Activated naive CD8-positive, alpha-beta T cell treated with anti-CD3 and anti-CD28 coated beads, Interleukin-2, amount 50 U/mL, for 24 hours (primary cell): ENCODE results near the gene NPEPPS.

Experiments used
- ATAC-seq: fragments of 150-1000 bp; cut with Tn5 transposase; one replicate; pipeline ENCODE4 v1.10.0; 2021
- DNase-seq: peaks from one replicate; pipeline ENCODE4 v3.0.0; 2021
- H3K27ac Mint-ChIP-seq: one replicate; pipeline ENCODE4 v1.8.0; 2021; ENCODE audit warnings: mild to moderate bottlenecking, mixed read lengths
- H3K27me3 Mint-ChIP-seq: one replicate; pipeline ENCODE4 v1.8.0; 2021; ENCODE audit warnings: mixed read lengths
- H3K36me3 Mint-ChIP-seq: one replicate; pipeline ENCODE4 v1.8.0; 2021; ENCODE audit warnings: low read depth, mixed read lengths
- H3K4me1 Mint-ChIP-seq: one replicate; pipeline ENCODE4 v1.8.0; 2021; ENCODE audit warnings: mixed read lengths
- H3K4me3 Mint-ChIP-seq: one replicate; pipeline ENCODE4 v1.8.0; 2021; ENCODE audit warnings: mild to moderate bottlenecking, moderate library complexity, mixed read lengths
- H3K9me3 Mint-ChIP-seq: one replicate; pipeline ENCODE4 v1.8.0; 2021; ENCODE audit warnings: mixed read lengths

The NPEPPS gene

GRCh38 chr17:47605011-47605410 is 74.1 kb downstream of the NPEPPS start:
- H3K27me3 Mint-ChIP-seq, result no peaks in the 10 kb centered on the region
- no peaks in the 10 kb centered on the region for H3K4me1 Mint-ChIP-seq
- no peak overlapping the region for H3K4me3 Mint-ChIP-seq
- no peaks in the 10 kb centered on the region for H3K9me3 Mint-ChIP-seq
- H3K36me3 Mint-ChIP-seq, result peaks cover 44% of the 10 kb centered on the region
- ATAC-seq (no peak), DNase-seq (no peak)
- no peak overlapping the region for H3K27ac Mint-ChIP-seq

- no peak overlapping the region for H3K27ac Mint-ChIP-seq
- H3K4me1 Mint-ChIP-seq, result no peaks in the 10 kb centered on the region
- no peak overlapping the region for H3K4me3 Mint-ChIP-seq
- no peak for DNase-seq
- H3K27me3 Mint-ChIP-seq, result no peaks in the 10 kb centered on the region
- ATAC-seq, result no peak
- H3K9me3 Mint-ChIP-seq, result no peaks in the 10 kb centered on the region
- peaks cover 32% of the 10 kb centered on the region for H3K36me3 Mint-ChIP-seq
Measured at GRCh38 chr17:47607481-47607880, 76.6 kb downstream of the NPEPPS start.

GRCh38 chr17:47611372-47612350 is 80.8 kb downstream of the NPEPPS start:
- H3K27ac Mint-ChIP-seq, result peak overlapping the region; percentile 43
- ATAC-seq (no peak), DNase-seq (no peak)
- no peaks in the 10 kb centered on the region for H3K9me3 Mint-ChIP-seq
- H3K36me3 Mint-ChIP-seq, result peaks cover 32% of the 10 kb centered on the region
- H3K27me3 Mint-ChIP-seq, result no peaks in the 10 kb centered on the region
- no peak overlapping the region for H3K4me3 Mint-ChIP-seq
- H3K4me1 Mint-ChIP-seq, result no peaks in the 10 kb centered on the region

GRCh38 chr17:47615766-47616424 is 85.0 kb downstream of the NPEPPS start:
- ATAC-seq (no peak), DNase-seq (no peak)
- Mint-ChIP-seq H3K27me3 (no peaks in the 10 kb centered on the region), H3K4me3 (no peak overlapping the region), H3K4me1 (peaks cover 19% of the 10 kb centered on the region), H3K9me3 (no peaks in the 10 kb centered on the region), H3K27ac (no peak overlapping the region), H3K36me3 (peaks cover 40% of the 10 kb centered on the region)

- H3K27me3 Mint-ChIP-seq, result no peaks in the 10 kb centered on the region
Measured at GRCh38 chr17:47618410-47618809, 87.5 kb downstream of the NPEPPS start.

GRCh38 chr17:47620503-47621245 is 89.8 kb downstream of the NPEPPS start:
- Mint-ChIP-seq H3K27me3 (no peaks in the 10 kb centered on the region), H3K4me1 (peaks cover 23% of the 10 kb centered on the region), H3K4me3 (no peak overlapping the region), H3K27ac (peak overlapping the region; percentile 67), H3K36me3 (peaks cover 44% of the 10 kb centered on the region), H3K9me3 (no peaks in the 10 kb centered on the region)
- ATAC-seq (peak; percentile 79), DNase-seq (no peak)

More at GRCh38 chr17:47618410-47618809, 87.5 kb downstream of the NPEPPS start:
- H3K27ac Mint-ChIP-seq, result no peak overlapping the region
- ATAC-seq (no peak), DNase-seq (no peak)
- no peaks in the 10 kb centered on the region for H3K9me3 Mint-ChIP-seq
- H3K4me3 Mint-ChIP-seq, result no peak overlapping the region
- H3K4me1 Mint-ChIP-seq, result peaks cover 23% of the 10 kb centered on the region
- peaks cover 50% of the 10 kb centered on the region for H3K36me3 Mint-ChIP-seq

GRCh38 chr17:47621293-47622179 is 90.6 kb downstream of the NPEPPS start:
- H3K27ac Mint-ChIP-seq, result peak overlapping the region; percentile 67
- no peaks in the 10 kb centered on the region for H3K27me3 Mint-ChIP-seq
- no peak overlapping the region for H3K4me3 Mint-ChIP-seq
- H3K36me3 Mint-ChIP-seq, result peaks cover 40% of the 10 kb centered on the region
- H3K9me3 Mint-ChIP-seq, result no peaks in the 10 kb centered on the region
- no peak for ATAC-seq
- H3K4me1 Mint-ChIP-seq, result peaks cover 23% of the 10 kb centered on the region
- DNase-seq, result no peak

- peaks cover 23% of the 10 kb centered on the region for H3K4me1 Mint-ChIP-seq
- no peak overlapping the region for H3K27ac Mint-ChIP-seq
- H3K4me3 Mint-ChIP-seq, result no peak overlapping the region
- peaks cover 40% of the 10 kb centered on the region for H3K36me3 Mint-ChIP-seq
- no peaks in the 10 kb centered on the region for H3K9me3 Mint-ChIP-seq
- H3K27me3 Mint-ChIP-seq, result no peaks in the 10 kb centered on the region
- DNase-seq (no peak), ATAC-seq (no peak)
Measured at GRCh38 chr17:47622180-47622549, 91.3 kb downstream of the NPEPPS start.

GRCh38 chr17:47624727-47625068 is 93.8 kb downstream of the NPEPPS start:
- no peaks in the 10 kb centered on the region for H3K27me3 Mint-ChIP-seq
- H3K4me1 Mint-ChIP-seq, result peaks cover 16% of the 10 kb centered on the region
- H3K27ac Mint-ChIP-seq, result no peak overlapping the region
- DNase-seq (no peak), ATAC-seq (no peak)
- no peaks in the 10 kb centered on the region for H3K9me3 Mint-ChIP-seq
- peaks cover 25% of the 10 kb centered on the region for H3K36me3 Mint-ChIP-seq
- no peak overlapping the region for H3K4me3 Mint-ChIP-seq

GRCh38 chr17:47628014-47628566 is 97.2 kb downstream of the NPEPPS start:
- Mint-ChIP-seq H3K9me3 (no peaks in the 10 kb centered on the region), H3K4me1 (no peaks in the 10 kb centered on the region), H3K27me3 (no peaks in the 10 kb centered on the region), H3K36me3 (peaks cover 4% of the 10 kb centered on the region), H3K27ac (no peak overlapping the region), H3K4me3 (no peak overlapping the region)
- DNase-seq (no peak), ATAC-seq (no peak)

- Mint-ChIP-seq H3K9me3 (no peaks in the 10 kb centered on the region), H3K4me1 (no peaks in the 10 kb centered on the region), H3K27me3 (no peaks in the 10 kb centered on the region), H3K27ac (no peak overlapping the region), H3K36me3 (peaks cover 1% of the 10 kb centered on the region), H3K4me3 (no peak overlapping the region)
- DNase-seq, result no peak
- no peak for ATAC-seq
Measured at GRCh38 chr17:47629826-47630225, 98.9 kb downstream of the NPEPPS start.

- Mint-ChIP-seq H3K27ac (no peak overlapping the region), H3K4me3 (no peak overlapping the region), H3K36me3 (no peaks in the 10 kb centered on the region), H3K9me3 (no peaks in the 10 kb centered on the region), H3K4me1 (no peaks in the 10 kb centered on the region), H3K27me3 (no peaks in the 10 kb centered on the region)
- ATAC-seq (no peak), DNase-seq (no peak)
Measured at GRCh38 chr17:47630614-47631013, 99.7 kb downstream of the NPEPPS start.

- DNase-seq (no peak), ATAC-seq (no peak)
Measured at GRCh38 chr17:47632991-47633390, 102.1 kb downstream of the NPEPPS start.

GRCh38 chr17:47633996-47634395 is 103.1 kb downstream of the NPEPPS start:
- Mint-ChIP-seq H3K4me1 (peaks cover 6% of the 10 kb centered on the region), H3K4me3 (no peak overlapping the region), H3K9me3 (no peaks in the 10 kb centered on the region), H3K27ac (no peak overlapping the region), H3K36me3 (no peaks in the 10 kb centered on the region), H3K27me3 (no peaks in the 10 kb centered on the region)
- ATAC-seq (no peak), DNase-seq (no peak)

More at GRCh38 chr17:47632991-47633390, 102.1 kb downstream of the NPEPPS start:
- H3K27ac Mint-ChIP-seq, result no peak overlapping the region
- H3K9me3 Mint-ChIP-seq, result no peaks in the 10 kb centered on the region
- H3K4me3 Mint-ChIP-seq, result no peak overlapping the region
- H3K36me3 Mint-ChIP-seq, result no peaks in the 10 kb centered on the region
- peaks cover 6% of the 10 kb centered on the region for H3K4me1 Mint-ChIP-seq
- no peaks in the 10 kb centered on the region for H3K27me3 Mint-ChIP-seq
